Measurements from ENCODE around the gene IL1R1. TPM values are rescaled to one million over a fixed set of nuclear protein-coding genes. Genes with fewer than 3 reads are reported as not detected.
"Not testable (repeated sequence)": the region's sequence is repeated elsewhere in the genome, so short reads cannot be mapped to it uniquely, and the experiment has no call there.

IL1R1 gene
- total RNA-seq, 4 donors from 2014 or later, result 41.5 to 157 (median 56.6) TPM

- Histone ChIP-seq H3K36me3 (no peaks in the 10 kb centered on the region), H3K9me3 (no peaks in the 10 kb centered on the region), H3K27ac (replicated peaks in 1 of 4) (no peak overlapping the region), H3K4me3 (no peak overlapping the region), H3K27me3 (no peaks in the 10 kb centered on the region), H3K4me1 (peaks cover 4 to 25% (median 18%) of the 10 kb centered on the region in 4 donors)
- TF ChIP-seq CTCF (IDR thresholded peaks at IDR 0.05), result no peak
- TF ChIP-seq EP300 (IDR thresholded peaks at IDR 0.05), result no peak
- TF ChIP-seq POLR2A (IDR thresholded peaks at IDR 0.05; ENCODE audit: low read depth), result no peak
- no peak for TF ChIP-seq POLR2AphosphoS5 (IDR thresholded peaks at IDR 0.05)
- no peak for DNase-seq (ENCODE audit: extremely low spot score)
- intact Hi-C loops (cut with DNase I), result no loop called here
- 92% methylated on average over 5 of the region's 5 CpGs for WGBS
Observed at GRCh38 chr2:102120261-102120660, 22.3 kb upstream of the IL1R1 start.

DNA sequence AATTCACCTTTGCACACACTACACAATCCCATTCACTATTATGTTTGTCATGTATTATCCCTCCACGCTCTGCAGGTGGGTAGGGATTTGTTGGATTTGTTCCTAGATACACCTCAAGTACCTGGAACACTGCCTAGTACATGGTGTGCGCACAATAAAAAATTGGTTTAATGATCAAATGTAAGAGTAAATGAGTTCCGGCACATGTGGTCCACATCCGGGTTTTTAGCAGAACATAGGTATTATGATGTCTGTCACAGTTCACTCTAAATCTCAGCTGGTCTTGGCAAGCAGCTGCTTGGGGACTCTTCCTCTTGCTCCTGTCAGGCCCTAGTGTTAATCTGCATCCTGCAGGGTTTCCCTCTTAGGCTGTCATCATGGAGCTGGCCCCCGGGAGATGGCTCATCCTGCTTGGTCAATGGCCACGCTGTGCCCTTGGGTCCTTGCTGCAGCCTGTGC lies 21.8 kb upstream of the IL1R1 start:
- H3K4me3 ChIP-seq, result no peak overlapping the region
- no peaks in the 10 kb centered on the region for H3K36me3 ChIP-seq
- intact Hi-C loops (cut with DNase I), result no loop called here
- DNase-seq (ENCODE audit: extremely low spot score), result no peak
- H3K4me1 ChIP-seq, result peaks cover 4 to 25% (median 18%) of the 10 kb centered on the region in 4 donors
- WGBS, result 88% methylated on average over 4 of the region's 6 CpGs
- TF ChIP-seq EP300 (IDR thresholded peaks at IDR 0.05) (no peak), CTCF (IDR thresholded peaks at IDR 0.05) (no peak)
- H3K27ac ChIP-seq (replicated peaks in 1 of 4), result no peak overlapping the region
- H3K27me3 ChIP-seq, result no peaks in the 10 kb centered on the region
- no peaks in the 10 kb centered on the region for H3K9me3 ChIP-seq

- TF ChIP-seq CTCF (IDR thresholded peaks at IDR 0.05), result no peak
- TF ChIP-seq EP300 (IDR thresholded peaks at IDR 0.05), result peak; percentile 15
- TF ChIP-seq POLR2AphosphoS5 (IDR thresholded peaks at IDR 0.05), result peak in 1 of 2 donors; percentile 58
- Histone ChIP-seq H3K9me3 (no peaks in the 10 kb centered on the region), H3K27me3 (no peaks in the 10 kb centered on the region), H3K4me1 (peaks cover 4 to 21% (median 12%) of the 10 kb centered on the region in 4 donors), H3K4me3 (no peak overlapping the region), H3K36me3 (no peaks in the 10 kb centered on the region), H3K27ac (replicated peaks in 1 of 4) (peak overlapping the region; percentile 27 to 73 (median 60))
- DNase-seq (ENCODE audit: extremely low spot score), result no peak
- 34% methylated on average over 3 of the region's 3 CpGs for WGBS
- intact Hi-C loops (cut with DNase I), result no loop called here
Observed at GRCh38 chr2:102122115-102122514, 20.4 kb upstream of the IL1R1 start.

- no peak for DNase-seq (ENCODE audit: extremely low spot score)
- intact Hi-C loops (cut with DNase I), result no loop called here
- H3K27me3 ChIP-seq, result no peaks in the 10 kb centered on the region
- H3K4me1 ChIP-seq, result peaks cover under 1 to 16% (median 7%) of the 10 kb centered on the region in 4 donors
- no peaks in the 10 kb centered on the region for H3K36me3 ChIP-seq
- peak overlapping the region in 2 of 4 donors; percentile 62 to 73 for H3K27ac ChIP-seq (replicated peaks in 1 of 4)
- no peak for TF ChIP-seq POLR2A (IDR thresholded peaks at IDR 0.05; ENCODE audit: low read depth)
- no peaks in the 10 kb centered on the region for H3K9me3 ChIP-seq
- H3K4me3 ChIP-seq, result no peak overlapping the region
- WGBS, result 45% methylated on average over 1 of the region's 1 CpG
Observed at GRCh38 chr2:102122909-102123308, 19.6 kb upstream of the IL1R1 start.

- intact Hi-C loops (cut with DNase I); DNase-seq (ENCODE audit: extremely low spot score); H3K27me3 ChIP-seq; H3K4me3 ChIP-seq; H3K9me3 ChIP-seq; H3K36me3 ChIP-seq; H3K27ac ChIP-seq (replicated peaks in 1 of 4): not testable (repeated sequence)
- WGBS, result 78% methylated on average over 5 of the region's 5 CpGs
- peaks cover 0 to 16% (median 6%) of the 10 kb centered on the region in 4 donors for H3K4me1 ChIP-seq
Observed at GRCh38 chr2:102124421-102124820, 18.1 kb upstream of the IL1R1 start.

GRCh38 chr2:102126169-102126568 lies 16.4 kb upstream of the IL1R1 start:
- Histone ChIP-seq H3K4me1 (peaks cover 0 to 16% (median 6%) of the 10 kb centered on the region in 4 donors), H3K27ac (replicated peaks in 1 of 4) (no peak overlapping the region), H3K27me3 (no peaks in the 10 kb centered on the region), H3K36me3 (no peaks in the 10 kb centered on the region), H3K4me3 (no peak overlapping the region), H3K9me3 (no peaks in the 10 kb centered on the region)
- TF ChIP-seq CTCF (IDR thresholded peaks at IDR 0.05) (no peak), POLR2AphosphoS5 (IDR thresholded peaks at IDR 0.05) (no peak), EP300 (IDR thresholded peaks at IDR 0.05) (no peak), POLR2A (IDR thresholded peaks at IDR 0.05; ENCODE audit: low read depth) (no peak)
- intact Hi-C loops (cut with DNase I), result no loop called here
- no peak for DNase-seq (ENCODE audit: extremely low spot score)
- 95% methylated on average over 4 of the region's 4 CpGs for WGBS

Data from esophagus muscularis mucosa (tissue), 4 donors.